ENCODE measurements around the gene ZFYVE27.

DNA sequence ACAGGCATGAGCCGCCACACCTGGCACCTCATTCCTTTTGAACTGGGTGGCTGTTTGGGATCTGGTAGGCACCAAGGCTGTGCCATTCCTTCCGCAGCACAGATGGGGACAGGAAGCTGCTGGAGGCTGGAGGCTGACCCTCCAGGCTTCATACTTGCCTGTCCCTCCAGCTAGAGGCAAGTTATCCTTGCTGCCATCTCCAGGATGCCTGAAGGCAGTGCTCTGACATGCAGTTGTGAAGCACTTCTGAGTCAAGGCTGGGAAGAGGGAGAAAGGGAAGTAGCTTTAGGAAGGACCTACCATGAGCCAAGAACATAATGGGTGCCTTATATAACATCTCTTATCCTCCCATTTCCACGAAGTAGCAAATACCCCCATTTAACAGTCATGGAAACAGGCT is 13.9 kb upstream of the ZFYVE27 start:
- TF ChIP-seq, protein P1, sequence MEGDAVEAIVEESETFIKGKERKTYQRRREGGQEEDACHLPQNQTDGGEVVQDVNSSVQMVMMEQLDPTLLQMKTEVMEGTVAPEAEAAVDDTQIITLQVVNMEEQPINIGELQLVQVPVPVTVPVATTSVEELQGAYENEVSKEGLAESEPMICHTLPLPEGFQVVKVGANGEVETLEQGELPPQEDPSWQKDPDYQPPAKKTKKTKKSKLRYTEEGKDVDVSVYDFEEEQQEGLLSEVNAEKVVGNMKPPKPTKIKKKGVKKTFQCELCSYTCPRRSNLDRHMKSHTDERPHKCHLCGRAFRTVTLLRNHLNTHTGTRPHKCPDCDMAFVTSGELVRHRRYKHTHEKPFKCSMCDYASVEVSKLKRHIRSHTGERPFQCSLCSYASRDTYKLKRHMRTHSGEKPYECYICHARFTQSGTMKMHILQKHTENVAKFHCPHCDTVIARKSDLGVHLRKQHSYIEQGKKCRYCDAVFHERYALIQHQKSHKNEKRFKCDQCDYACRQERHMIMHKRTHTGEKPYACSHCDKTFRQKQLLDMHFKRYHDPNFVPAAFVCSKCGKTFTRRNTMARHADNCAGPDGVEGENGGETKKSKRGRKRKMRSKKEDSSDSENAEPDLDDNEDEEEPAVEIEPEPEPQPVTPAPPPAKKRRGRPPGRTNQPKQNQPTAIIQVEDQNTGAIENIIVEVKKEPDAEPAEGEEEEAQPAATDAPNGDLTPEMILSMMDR (IDR thresholded peaks at IDR 0.05; ENCODE audit: low read depth, low read length), result no peak
- no peak for TF ChIP-seq EZH2phosphoT487 (IDR thresholded peaks at IDR 0.05; ENCODE audit: low read depth)
